Stomach (tissue), 9 donors: ENCODE data around the gene CSF2RB. TPM values are rescaled to one million over a fixed set of nuclear protein-coding genes. Genes with fewer than 3 reads are reported as not detected.

ENCODE experiments used
- DNase-seq, 2 donors: peaks; one replicate each; pipeline versions ENCODE4 v3.0.0 to v3.0.0-alpha.2; 2013 to 2019
- H3K27ac ChIP-seq, 5 donors: fragments of 200-600 bp in 4 of 5; sonication (generic) in 4 of 5; one replicate each; pipeline ENCODE4 v1.5.1; 2013 to 2019; ENCODE audit warnings: mild to moderate bottlenecking in 1 of 5, moderate library complexity in 1 of 5
- H3K27me3 ChIP-seq, 3 donors: fragments of 200-600 bp; sonication (generic); one replicate each; pipeline ENCODE4 v1.5.1; 2017 to 2019; ENCODE audit warnings: mixed run types in 1 of 3
- H3K36me3 ChIP-seq, 4 donors: fragments of 200-600 bp; sonication (generic); 1 replicate in 3 of 4; 2 replicates in 1 of 4; pipeline ENCODE4 v1.5.1; 2016 to 2019
- H3K4me1 ChIP-seq, 4 donors: fragments of 200-600 bp; sonication (generic); one replicate each; pipeline ENCODE4 v1.5.1; 2016 to 2019
- H3K4me3 ChIP-seq, 4 donors: fragments of 200-600 bp; sonication (generic) in 3 of 4; one replicate each; pipeline ENCODE4 v1.5.1; 2016 to 2019; ENCODE audit warnings: mild to moderate bottlenecking in 1 of 4
- H3K9me3 ChIP-seq, 4 donors: fragments of 200-600 bp; sonication (generic); one replicate each; pipeline ENCODE4 v1.5.1; 2016 to 2019
- EP300 ChIP-seq: sonication (generic); formaldehyde crosslinking; IDR thresholded peaks from one replicate; pipeline ENCODE4 v1.6.1; 2017; ENCODE audit warnings: antibody characterized with exemption
- POLR2A ChIP-seq, 4 donors: fragments of 450-650 bp; IDR thresholded peaks; one replicate each; pipeline ENCODE4 v1.6.1; 2016; ENCODE audit warnings: antibody characterized with exemption in 4 of 4, control low read depth in 2 of 4, mild to moderate bottlenecking in 1 of 4, moderate library complexity in 1 of 4
- POLR2AphosphoS5 ChIP-seq, 3 donors: sonication (generic); formaldehyde crosslinking; IDR thresholded peaks; one replicate each; pipeline ENCODE4 v1.6.1; 2016; ENCODE audit warnings: antibody characterized with exemption in 3 of 3
- WGBS, 5 donors: extraction: QIAGEN DNeasy Blood & Tissue Kit in 3 of 5; methylation state at CpG; one replicate each; pipeline versions ENCODE4 v1.1.5 to v1.1.7; 2013 to 2018; 5-methylcytosine and 5-hydroxymethylcytosine counted together
- intact Hi-C: fragments of 100-400 bp; cut with DNase I; formaldehyde crosslinking; loops from one replicate; pipeline ENCODE4 v1.15.1; 2023; ENCODE audit warnings: low total_unique reads
- polyA plus RNA-seq, 3 donors: library from polyadenylated mRNA; stranded (reverse); fragments of 200-250 nt; gene quantifications; one replicate each; pipeline ENCODE4 v1.2.3, GENCODE V29; 2013
- total RNA-seq, 5 donors: library from RNA; depleted of rRNA; stranded (reverse); fragments of >200 nt; gene quantifications; one replicate each; pipeline versions ENCODE4 v1.1.0 to v1.2.3, GENCODE V29; 2014 to 2016
- TF ChIP-seq, protein P1 (sequence below), 7 experiments: fragments of 450-650 bp in 4 of 7; fragments of 200-600 bp in 3 of 7; sonication (generic) in 3 of 7; IDR thresholded peaks; one replicate each; pipeline ENCODE4 v1.5.1; 2016 to 2019; ENCODE audit warnings: antibody characterized with exemption in 7 of 7, control low read depth in 2 of 7, mild to moderate bottlenecking in 1 of 7
- donor health status: healthy with polysubstance abuse.
- donor health status: Bipolar disorder and iron deficiency.
- donor health status: healthy.

Gene CSF2RB
- total and polyA plus RNA-seq, 8 donors, result 0.92 to 11.9 (median 1.9) TPM

GRCh38 chr22:36891646-36892045, 21.8 kb upstream of the CSF2RB start:
- no peak for DNase-seq
- no peak for TF ChIP-seq POLR2A (IDR thresholded peaks at IDR 0.05)
- no peak for TF ChIP-seq POLR2AphosphoS5 (IDR thresholded peaks at IDR 0.05)
- TF ChIP-seq EP300, result no peak
- intact Hi-C loops, result no loop called here

DNA sequence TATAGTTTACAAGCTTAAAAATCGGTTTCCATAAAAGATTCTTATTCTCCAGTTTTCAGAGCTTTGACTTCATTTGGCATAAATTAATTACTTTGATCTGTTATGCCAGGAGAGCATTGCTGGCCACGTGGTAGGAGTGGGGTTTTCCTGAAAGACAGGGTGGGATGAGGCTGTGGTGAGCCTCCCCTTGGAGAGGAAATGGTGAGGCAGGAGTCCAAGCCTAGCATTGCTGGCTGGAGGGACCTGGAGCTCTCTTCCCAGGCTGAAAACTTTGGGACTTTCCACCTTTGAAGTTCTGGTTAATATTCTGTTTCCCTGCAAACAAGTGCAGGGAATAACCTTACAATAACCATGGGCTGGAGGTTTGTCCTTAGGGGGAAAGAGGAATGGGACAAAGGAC, 21.1 kb upstream of the CSF2RB start:
- intact Hi-C loops, result no loop called here
- H3K27ac ChIP-seq, result no peak overlapping the region

More at GRCh38 chr22:36891646-36892045, 21.8 kb upstream of the CSF2RB start:
- Histone ChIP-seq H3K4me1 (no peaks in the 10 kb centered on the region), H3K27me3 (peaks cover 0 to under 1% (median 0%) of the 10 kb centered on the region in 3 donors), H3K4me3 (no peak overlapping the region), H3K36me3 (no peaks in the 10 kb centered on the region), H3K27ac (no peak overlapping the region), H3K9me3 (peaks cover 0 to 11% (median 11%) of the 10 kb centered on the region in 4 donors)
- WGBS, 5 donors, result 62 to 71% (median 67%) methylated on average over 1 of the region's 1 CpG

GRCh38 chr22:36893262-36893661, 20.2 kb upstream of the CSF2RB start:
- WGBS, 5 donors, result 70 to 77% (median 76%) methylated on average over 3 of the region's 3 CpGs

More for the DNA sequence above, 21.1 kb upstream of the CSF2RB start:
- WGBS, 5 donors, result 29 to 44% (median 38%) methylated on average over 2 of the region's 2 CpGs
- peaks cover 0 to 4% (median 0%) of the 10 kb centered on the region in 3 donors for H3K27me3 ChIP-seq
- TF ChIP-seq EP300 (no peak), POLR2A (IDR thresholded peaks at IDR 0.05) (no peak), POLR2AphosphoS5 (IDR thresholded peaks at IDR 0.05) (no peak)
- TF ChIP-seq, protein P1, sequence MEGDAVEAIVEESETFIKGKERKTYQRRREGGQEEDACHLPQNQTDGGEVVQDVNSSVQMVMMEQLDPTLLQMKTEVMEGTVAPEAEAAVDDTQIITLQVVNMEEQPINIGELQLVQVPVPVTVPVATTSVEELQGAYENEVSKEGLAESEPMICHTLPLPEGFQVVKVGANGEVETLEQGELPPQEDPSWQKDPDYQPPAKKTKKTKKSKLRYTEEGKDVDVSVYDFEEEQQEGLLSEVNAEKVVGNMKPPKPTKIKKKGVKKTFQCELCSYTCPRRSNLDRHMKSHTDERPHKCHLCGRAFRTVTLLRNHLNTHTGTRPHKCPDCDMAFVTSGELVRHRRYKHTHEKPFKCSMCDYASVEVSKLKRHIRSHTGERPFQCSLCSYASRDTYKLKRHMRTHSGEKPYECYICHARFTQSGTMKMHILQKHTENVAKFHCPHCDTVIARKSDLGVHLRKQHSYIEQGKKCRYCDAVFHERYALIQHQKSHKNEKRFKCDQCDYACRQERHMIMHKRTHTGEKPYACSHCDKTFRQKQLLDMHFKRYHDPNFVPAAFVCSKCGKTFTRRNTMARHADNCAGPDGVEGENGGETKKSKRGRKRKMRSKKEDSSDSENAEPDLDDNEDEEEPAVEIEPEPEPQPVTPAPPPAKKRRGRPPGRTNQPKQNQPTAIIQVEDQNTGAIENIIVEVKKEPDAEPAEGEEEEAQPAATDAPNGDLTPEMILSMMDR (IDR thresholded peaks at IDR 0.05), result no peak
- peaks cover 0 to 11% (median 11%) of the 10 kb centered on the region in 4 donors for H3K9me3 ChIP-seq
- peak in 1 of 2 donors; percentile 23 for DNase-seq
- H3K4me1 ChIP-seq, result no peaks in the 10 kb centered on the region
- H3K4me3 ChIP-seq, result no peak overlapping the region
- no peaks in the 10 kb centered on the region for H3K36me3 ChIP-seq

DNA sequence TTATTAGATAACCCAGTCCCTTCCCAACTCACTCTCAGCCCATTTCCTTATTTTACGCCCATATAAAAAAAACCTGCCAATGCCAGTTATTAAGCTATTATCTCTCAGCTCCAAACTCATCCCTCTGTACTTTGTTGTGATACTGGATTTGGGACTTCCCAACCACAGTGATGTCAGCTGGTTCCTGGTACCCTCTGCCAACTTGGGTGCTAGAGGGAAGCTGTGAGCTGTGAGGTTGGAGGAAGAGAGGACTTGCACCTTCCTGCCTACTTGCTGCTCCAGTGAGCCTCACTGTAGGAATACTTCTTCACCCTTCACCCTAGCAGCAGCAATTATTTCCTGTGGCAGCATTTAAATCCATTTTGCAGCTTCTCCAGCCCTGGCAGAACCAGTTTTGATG, 19.2 kb upstream of the CSF2RB start:
- H3K27ac ChIP-seq, result no peak overlapping the region
- no peak overlapping the region for H3K4me3 ChIP-seq
- 83 to 97% (median 91%) methylated on average over 1 of the region's 1 CpG for WGBS, 5 donors
- H3K27me3 ChIP-seq, result peaks cover 0 to 15% (median 0%) of the 10 kb centered on the region in 3 donors
- no peak for TF ChIP-seq POLR2A (IDR thresholded peaks at IDR 0.05)
- TF ChIP-seq, protein P1 (IDR thresholded peaks at IDR 0.05), result no peak
- TF ChIP-seq EP300, result no peak
- no peak for TF ChIP-seq POLR2AphosphoS5 (IDR thresholded peaks at IDR 0.05)
- intact Hi-C loops, result no loop called here
- H3K36me3 ChIP-seq, result no peaks in the 10 kb centered on the region
- peaks cover 0 to 18% (median 13%) of the 10 kb centered on the region in 4 donors for H3K9me3 ChIP-seq
- no peak for DNase-seq
- H3K4me1 ChIP-seq, result no peaks in the 10 kb centered on the region

More at GRCh38 chr22:36893262-36893661, 20.2 kb upstream of the CSF2RB start:
- TF ChIP-seq POLR2AphosphoS5 (IDR thresholded peaks at IDR 0.05) (no peak), EP300 (no peak), POLR2A (IDR thresholded peaks at IDR 0.05) (no peak)
- TF ChIP-seq, protein P1 (IDR thresholded peaks at IDR 0.05), result no peak
- peaks cover 0 to 15% (median 11%) of the 10 kb centered on the region in 4 donors for H3K9me3 ChIP-seq
- DNase-seq, result no peak
- no peaks in the 10 kb centered on the region for H3K36me3 ChIP-seq
- no peak overlapping the region for H3K4me3 ChIP-seq
- intact Hi-C loops, result no loop called here
- H3K27ac ChIP-seq, result no peak overlapping the region
- no peaks in the 10 kb centered on the region for H3K4me1 ChIP-seq
- peaks cover 0 to 7% (median 0%) of the 10 kb centered on the region in 3 donors for H3K27me3 ChIP-seq

GRCh38 chr22:36897611-36898010, 15.8 kb upstream of the CSF2RB start:
- no peak for TF ChIP-seq POLR2AphosphoS5 (IDR thresholded peaks at IDR 0.05)
- no peak for TF ChIP-seq POLR2A (IDR thresholded peaks at IDR 0.05)
- TF ChIP-seq EP300, result no peak
- TF ChIP-seq, protein P1 (IDR thresholded peaks at IDR 0.05), result no peak

More at GRCh38 chr22:36897611-36898010, 15.8 kb upstream of the CSF2RB start:
- no peak for DNase-seq
- H3K4me1 ChIP-seq, result no peaks in the 10 kb centered on the region
- H3K27ac ChIP-seq, result no peak overlapping the region
- H3K9me3 ChIP-seq, result peaks cover 0 to 22% (median 18%) of the 10 kb centered on the region in 4 donors
- 51 to 65% (median 62%) methylated on average over 3 of the region's 3 CpGs for WGBS, 5 donors
- H3K27me3 ChIP-seq, result peaks cover 0 to 34% (median 0%) of the 10 kb centered on the region in 3 donors
- no peak overlapping the region for H3K4me3 ChIP-seq
- no peaks in the 10 kb centered on the region for H3K36me3 ChIP-seq
- intact Hi-C loops, result no loop called here
